Activated CD8-positive, alpha-beta T cell treated with anti-CD3 and anti-CD28 coated beads for 36 hours (primary cell): ENCODE results near the gene APAF1. TPM values are rescaled to one million over a fixed set of nuclear protein-coding genes. Genes with fewer than 3 reads are reported as not detected.

Experiments used
- ATAC-seq: fragments of 200-7000 bp; cut with Tn5 transposase; one replicate; pipeline ENCODE4 v1.10.0; 2021; ENCODE audit warnings: mild to moderate bottlenecking, moderate library complexity
- CTCF ChIA-PET: fragments of 350-600 bp; sonication (Branson Sonifier 250); formaldehyde crosslinking; loops from one replicate; lab custom pipeline; 2021; ENCODE audit warnings: antibody characterized with exemption; lab: Charles Lee
- POLR2A ChIA-PET: fragments of 350-600 bp; sonication (Branson Sonifier 250); formaldehyde crosslinking; loops from one replicate; lab custom pipeline; 2021; ENCODE audit warnings: antibody characterized with exemption; lab: Charles Lee
- DNase-seq: peaks from one replicate; pipeline ENCODE4 v3.0.0-alpha.2; 2020
- H3K27ac Mint-ChIP-seq: one replicate; pipeline ENCODE4 v1.8.0; 2021; ENCODE audit warnings: mild to moderate bottlenecking, mixed read lengths
- H3K27me3 Mint-ChIP-seq: one replicate; pipeline ENCODE4 v1.8.0; 2021; ENCODE audit warnings: mixed read lengths
- H3K36me3 Mint-ChIP-seq: one replicate; pipeline ENCODE4 v1.8.0; 2021; ENCODE audit warnings: low read depth, mixed read lengths
- H3K4me1 Mint-ChIP-seq: one replicate; pipeline ENCODE4 v1.8.0; 2021; ENCODE audit warnings: low read depth, mixed read lengths
- H3K4me3 Mint-ChIP-seq: one replicate; pipeline ENCODE4 v1.8.0; 2021; ENCODE audit warnings: mild to moderate bottlenecking, moderate library complexity, mixed read lengths
- H3K9me3 Mint-ChIP-seq: one replicate; pipeline ENCODE4 v1.8.0; 2021; ENCODE audit warnings: mixed read lengths
- intact Hi-C: fragments of 100-400 bp; cut with micrococcal nuclease; formaldehyde crosslinking; loops from one replicate; pipeline ENCODE4 v1.10.0; 2022
- total RNA-seq, 2 experiments: library from RNA; stranded (reverse); gene quantifications; one replicate each; pipeline ENCODE4 v1.2.3, GENCODE V29; 2021
- TF ChIP-seq, protein P1 (sequence below): fragments of 200-600 bp; IDR thresholded peaks from one replicate; pipeline ENCODE4 v1.8.0; 2022; ENCODE audit warnings: antibody characterized with exemption, mild to moderate bottlenecking

Gene APAF1
- total RNA-seq, 2 experiments from 2014 or later: 14.3 to 17.9 TPM

DNA sequence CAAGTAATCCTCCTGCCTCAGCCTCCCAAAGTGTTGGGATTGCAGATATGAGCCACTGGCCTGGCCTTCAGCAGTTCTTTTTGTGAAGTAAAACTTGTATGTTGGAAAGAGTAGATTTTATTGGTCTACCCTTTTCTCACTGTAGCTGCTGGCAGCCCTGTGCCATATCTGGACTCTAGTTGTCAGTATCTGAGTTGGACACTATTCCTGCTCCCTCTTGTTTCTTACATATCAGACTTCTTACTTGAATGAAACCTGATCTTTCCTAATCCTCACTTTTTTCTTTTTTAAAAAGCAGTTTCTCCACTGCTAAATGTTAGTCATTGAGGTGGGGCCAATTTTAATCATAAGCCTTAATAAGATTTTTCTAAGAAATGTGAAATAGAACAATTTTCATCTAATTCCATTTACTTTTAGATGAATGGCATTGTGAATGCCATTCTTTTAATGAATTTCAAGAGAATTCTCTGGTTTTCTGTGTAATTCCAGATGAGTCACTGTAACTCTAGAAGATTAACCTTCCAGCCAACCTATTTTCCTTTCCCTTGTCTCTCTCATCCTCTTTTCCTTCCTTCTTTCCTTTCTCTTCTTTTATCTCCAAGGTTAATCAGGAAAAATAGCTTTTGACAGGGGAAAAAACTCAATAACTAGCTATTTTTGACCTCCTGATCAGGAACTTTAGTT lies 88.7 kb downstream of the APAF1 start:
- intact Hi-C loops: no loop called here
- Mint-ChIP-seq H3K4me3 (no peak overlapping the region), H3K27me3 (no peaks in the 10 kb centered on the region), H3K4me1 (peaks cover 3% of the 10 kb centered on the region), H3K36me3 (peaks cover 8% of the 10 kb centered on the region), H3K9me3 (no peaks in the 10 kb centered on the region), H3K27ac (no peak overlapping the region)
- DNase-seq (no peak), ATAC-seq (no peak)
- CTCF ChIA-PET: interaction anchor here (0.7 to 1.8 kb wide), 3 partner anchors 9 to 265 kb away, joined by 3 to 5 read pairs (median 4); no protein-coding TSS in a partner anchor
- TF ChIP-seq, protein P1, sequence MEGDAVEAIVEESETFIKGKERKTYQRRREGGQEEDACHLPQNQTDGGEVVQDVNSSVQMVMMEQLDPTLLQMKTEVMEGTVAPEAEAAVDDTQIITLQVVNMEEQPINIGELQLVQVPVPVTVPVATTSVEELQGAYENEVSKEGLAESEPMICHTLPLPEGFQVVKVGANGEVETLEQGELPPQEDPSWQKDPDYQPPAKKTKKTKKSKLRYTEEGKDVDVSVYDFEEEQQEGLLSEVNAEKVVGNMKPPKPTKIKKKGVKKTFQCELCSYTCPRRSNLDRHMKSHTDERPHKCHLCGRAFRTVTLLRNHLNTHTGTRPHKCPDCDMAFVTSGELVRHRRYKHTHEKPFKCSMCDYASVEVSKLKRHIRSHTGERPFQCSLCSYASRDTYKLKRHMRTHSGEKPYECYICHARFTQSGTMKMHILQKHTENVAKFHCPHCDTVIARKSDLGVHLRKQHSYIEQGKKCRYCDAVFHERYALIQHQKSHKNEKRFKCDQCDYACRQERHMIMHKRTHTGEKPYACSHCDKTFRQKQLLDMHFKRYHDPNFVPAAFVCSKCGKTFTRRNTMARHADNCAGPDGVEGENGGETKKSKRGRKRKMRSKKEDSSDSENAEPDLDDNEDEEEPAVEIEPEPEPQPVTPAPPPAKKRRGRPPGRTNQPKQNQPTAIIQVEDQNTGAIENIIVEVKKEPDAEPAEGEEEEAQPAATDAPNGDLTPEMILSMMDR: no peak
- POLR2A ChIA-PET: interaction anchor here (0.6 kb wide), 1 partner anchor 114 kb away, joined by 3 read pairs; no protein-coding TSS in a partner anchor

DNA sequence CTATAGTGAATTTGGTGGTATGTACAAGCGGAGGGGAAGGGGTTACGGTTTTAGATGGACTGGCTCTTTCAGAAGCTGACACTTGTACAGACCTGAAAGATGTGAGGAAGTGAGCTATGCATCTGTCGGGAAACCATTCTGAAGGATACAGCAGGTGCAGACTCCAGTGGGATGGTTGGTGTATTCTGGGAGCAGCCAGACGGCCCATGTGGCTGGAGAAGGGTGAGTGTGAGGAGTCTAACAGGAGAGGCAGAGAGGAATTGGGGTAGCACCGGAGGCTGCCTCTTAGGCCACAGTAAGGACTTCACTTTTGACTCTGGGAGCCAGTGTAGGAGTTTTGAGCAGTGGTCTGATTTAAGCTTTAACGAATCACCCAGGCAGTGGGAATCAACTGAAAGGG lies 90.7 kb downstream of the APAF1 start:
- ATAC-seq (no peak), DNase-seq (no peak)
- ChIA-PET POLR2A (no interaction called here), CTCF (interaction anchor here (1.3 to 1.9 kb wide), 3 partner anchors 10 to 24 kb away, joined by 4 to 5 read pairs (median 4); no protein-coding TSS in a partner anchor)
- H3K4me1 Mint-ChIP-seq: peaks cover 9% of the 10 kb centered on the region
- intact Hi-C loops: no loop called here
- no peaks in the 10 kb centered on the region for H3K9me3 Mint-ChIP-seq
- no peaks in the 10 kb centered on the region for H3K27me3 Mint-ChIP-seq
- no peak overlapping the region for H3K27ac Mint-ChIP-seq
- H3K4me3 Mint-ChIP-seq: no peak overlapping the region
- H3K36me3 Mint-ChIP-seq: peaks cover 7% of the 10 kb centered on the region
- TF ChIP-seq, protein P1: no peak

DNA sequence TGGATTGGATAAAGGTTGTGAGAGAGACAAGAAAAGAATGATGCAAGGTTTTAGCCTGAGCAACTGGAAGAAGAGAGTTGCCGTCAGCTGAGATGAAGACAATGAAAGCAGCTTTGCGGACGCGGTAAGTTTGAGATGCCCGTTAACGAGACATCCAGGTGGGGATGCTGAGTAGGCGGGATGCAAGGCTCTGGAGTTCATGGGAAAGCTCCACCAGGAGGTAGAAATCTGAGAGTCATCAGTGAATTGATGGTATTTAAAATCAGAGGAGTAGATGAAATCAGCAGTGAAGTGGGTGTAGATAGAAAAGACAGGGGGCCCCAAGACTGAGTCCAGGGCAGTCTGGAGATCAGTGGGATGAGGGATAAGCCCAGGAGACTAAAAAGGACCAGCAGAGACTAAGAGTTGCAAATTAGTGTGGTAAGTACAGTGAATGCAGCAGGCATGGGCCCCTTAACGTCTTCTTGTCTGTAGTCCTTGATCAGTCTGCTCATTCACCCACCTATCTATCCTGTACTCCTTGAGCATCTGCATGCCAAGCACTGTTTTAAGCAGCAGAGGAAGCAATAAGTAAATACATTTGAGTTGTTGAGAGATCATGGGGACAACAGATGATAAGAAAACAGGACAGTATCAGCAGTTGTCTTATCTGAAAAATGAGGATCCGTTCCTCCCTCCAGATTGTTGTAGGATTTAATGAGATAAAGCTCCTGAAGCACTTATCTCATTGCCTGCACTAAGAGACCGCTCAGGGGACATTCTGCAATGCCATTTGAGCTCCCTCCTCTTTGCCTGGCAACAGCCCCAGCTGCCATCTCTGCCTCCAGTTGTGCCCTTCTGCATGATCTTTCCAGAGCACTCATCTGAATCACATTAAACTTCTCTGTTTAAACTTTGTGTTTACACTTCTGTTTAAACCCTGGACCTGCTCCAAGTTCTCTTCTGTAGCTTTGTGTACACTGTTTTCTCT lies 91.5 kb downstream of the APAF1 start:
- no peaks in the 10 kb centered on the region for H3K9me3 Mint-ChIP-seq
- H3K4me1 Mint-ChIP-seq: peaks cover 17% of the 10 kb centered on the region
- H3K27me3 Mint-ChIP-seq: peaks cover 1% of the 10 kb centered on the region
- ChIA-PET CTCF (interaction anchor here (0.9 to 1.9 kb wide), 3 partner anchors 25 to 262 kb away, joined by 4 to 5 read pairs (median 4); no protein-coding TSS in a partner anchor), POLR2A (no interaction called here)
- no peak for DNase-seq
- no peak overlapping the region for H3K27ac Mint-ChIP-seq
- intact Hi-C loops: no loop called here
- TF ChIP-seq, protein P1: no peak
- H3K4me3 Mint-ChIP-seq: no peak overlapping the region
- H3K36me3 Mint-ChIP-seq: peaks cover 2% of the 10 kb centered on the region
- no peak for ATAC-seq

DNA sequence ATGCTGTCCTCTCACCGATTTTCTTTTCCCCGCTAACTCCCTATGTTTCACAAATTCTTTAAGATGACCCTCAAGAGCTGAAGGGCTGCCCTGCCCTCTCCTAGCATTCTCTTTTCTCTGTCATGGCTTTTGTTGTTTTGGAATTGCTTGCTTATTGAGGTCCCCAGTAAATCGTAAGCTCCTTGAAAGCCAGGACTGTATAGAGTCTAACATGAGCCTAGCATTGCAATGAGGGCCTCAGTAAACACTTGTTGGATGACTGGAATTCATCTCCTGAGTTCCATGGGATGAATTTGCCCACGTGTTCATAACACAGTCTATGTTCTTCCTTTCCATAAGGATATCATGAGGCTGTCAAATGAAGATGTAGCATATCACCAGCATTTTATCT lies 92.2 kb downstream of the APAF1 start:
- H3K4me3 Mint-ChIP-seq: no peak overlapping the region
- H3K27me3 Mint-ChIP-seq: peaks cover 2% of the 10 kb centered on the region
- TF ChIP-seq, protein P1: no peak
- ChIA-PET CTCF (interaction anchor here (0.9 to 1.9 kb wide), 3 partner anchors 26 to 261 kb away, joined by 4 to 5 read pairs (median 4); no protein-coding TSS in a partner anchor), POLR2A (no interaction called here)
- no peaks in the 10 kb centered on the region for H3K9me3 Mint-ChIP-seq
- H3K27ac Mint-ChIP-seq: no peak overlapping the region
- ATAC-seq (no peak), DNase-seq (no peak)
- intact Hi-C loops: no loop called here
- peaks cover 2% of the 10 kb centered on the region for H3K36me3 Mint-ChIP-seq
- peaks cover 23% of the 10 kb centered on the region for H3K4me1 Mint-ChIP-seq
